ENCODE results near the gene MAP4K4.
A peak's percentile ranks its signal among the peaks of the same experiment; 100 is the strongest.

Gene MAP4K4

DNA sequence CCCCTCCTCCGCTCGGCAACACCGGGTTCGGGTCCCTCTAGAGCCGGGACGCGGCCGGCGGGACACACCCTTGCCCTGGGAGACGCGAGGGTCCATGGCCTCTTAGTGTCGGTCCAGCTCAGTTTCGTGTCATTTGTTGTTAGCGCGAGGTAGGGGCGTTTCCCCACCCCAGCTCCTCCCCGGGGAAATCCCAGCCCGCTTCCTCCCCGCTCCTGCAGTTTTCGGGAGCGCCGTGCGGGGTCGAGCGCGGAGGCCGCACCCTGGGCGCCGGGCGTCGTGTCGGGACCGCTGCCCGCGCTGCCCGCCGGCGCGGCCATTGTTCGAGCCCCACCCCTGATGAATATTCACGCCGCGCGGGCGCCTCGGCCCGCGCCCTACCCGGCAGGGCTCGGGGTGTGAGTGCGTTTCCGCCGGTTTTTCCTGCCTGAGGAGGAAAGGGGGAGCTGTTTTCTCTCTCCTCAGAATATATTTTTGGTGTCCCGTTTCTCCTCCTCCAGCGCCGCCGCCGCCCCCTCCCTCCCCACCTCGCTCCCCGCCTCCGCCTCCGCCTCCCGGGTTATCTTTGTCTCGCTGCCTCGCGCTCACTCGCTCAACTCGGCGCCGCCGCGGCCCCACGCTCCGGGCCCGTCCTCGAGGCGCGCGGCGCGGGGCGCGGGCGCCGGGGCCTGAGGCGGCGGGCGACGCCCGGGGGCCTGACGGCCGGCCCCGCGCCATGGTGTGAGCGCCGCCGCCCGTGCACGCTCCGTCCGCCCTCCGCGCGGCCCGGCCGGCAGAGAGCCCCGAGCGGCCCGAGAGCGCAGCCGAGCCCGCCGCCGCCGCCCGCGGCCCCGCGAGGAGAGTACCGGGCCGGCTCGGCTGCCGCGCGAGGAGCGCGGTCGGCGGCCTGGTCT lies at the start of gene MAP4K4:
Gene MAP4K4 (plus strand): TSS at position 584 of the 890 bp plus-strand sequence. CDS start 374 bp downstream, outside the sequence.
- DNase-seq, result peak; percentile 94

DNA sequence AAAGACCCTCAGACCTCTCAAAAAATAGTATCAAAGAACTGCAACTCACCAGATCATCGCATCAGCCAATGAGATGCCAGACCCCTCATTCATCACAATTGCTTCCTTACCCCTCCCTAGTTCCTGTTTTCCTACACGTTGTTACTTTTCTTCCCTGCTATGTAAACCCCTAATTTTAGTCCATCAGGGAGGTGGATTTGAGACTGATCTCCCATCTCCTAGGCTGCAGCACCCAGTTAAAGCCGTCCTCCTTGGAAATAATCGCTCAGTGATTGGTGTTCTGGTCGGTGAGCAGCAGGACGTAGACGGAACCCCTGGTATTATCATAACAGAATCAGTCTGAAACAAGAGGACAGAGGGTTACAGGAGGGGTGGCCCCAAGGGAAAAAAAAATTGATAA lies 44.0 kb upstream of the MAP4K4 start:
- DNase-seq, result no peak

DNA sequence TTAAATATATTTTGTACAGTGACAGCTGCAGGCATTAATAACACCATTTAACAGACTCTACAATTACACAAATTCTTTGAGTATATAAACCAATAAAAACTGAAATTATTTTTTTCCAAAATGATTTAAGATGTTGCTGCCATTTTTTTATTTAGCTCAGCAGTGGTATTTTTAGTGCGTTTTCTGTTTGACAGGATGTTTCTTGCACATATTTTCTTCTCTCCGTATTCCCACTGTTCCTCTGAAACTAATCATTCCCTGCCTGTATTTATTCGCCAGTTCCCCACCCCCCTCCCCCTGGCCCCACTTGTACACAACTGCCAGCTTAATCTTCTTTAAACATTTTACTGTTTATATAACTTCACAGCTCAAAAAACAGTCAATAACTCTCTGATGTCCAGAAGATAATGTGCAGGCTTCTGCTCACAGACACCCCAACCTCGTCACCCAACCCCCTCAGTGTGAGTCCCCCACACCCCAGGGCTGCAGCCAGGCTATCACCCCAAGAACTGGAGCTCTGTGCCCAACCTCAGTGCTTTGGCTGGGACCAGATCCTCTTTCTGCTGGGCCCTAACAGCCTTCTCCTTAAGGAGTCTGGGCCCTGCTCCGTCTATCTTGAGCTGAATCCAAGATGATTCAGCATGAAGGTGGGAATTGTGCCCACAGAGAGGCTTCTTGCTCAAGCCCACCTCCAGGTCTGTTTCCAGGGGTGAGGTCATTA lies 41.6 kb upstream of the MAP4K4 start:
- no peak for DNase-seq

DNA sequence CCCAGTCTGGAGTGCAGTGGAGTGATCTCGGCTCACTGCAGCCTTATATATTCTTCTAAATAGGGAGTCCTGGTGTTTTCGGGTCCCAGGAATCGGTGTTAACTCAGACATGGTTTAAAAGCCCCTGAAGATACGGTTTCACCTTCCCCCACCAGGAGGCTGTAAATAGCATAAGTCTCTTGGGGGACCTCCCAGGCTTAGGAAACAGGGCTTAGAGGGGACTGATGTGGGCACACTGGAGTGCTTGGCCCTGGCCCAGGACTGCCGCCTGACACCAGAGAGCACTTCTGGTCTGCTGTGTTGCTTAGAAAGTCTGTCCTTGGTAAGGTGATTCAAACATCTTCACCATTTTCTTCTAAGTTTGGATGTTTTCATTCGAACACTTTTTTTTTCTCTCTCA lies 39.7 kb upstream of the MAP4K4 start:
- DNase-seq, result peak; percentile 11

DNA sequence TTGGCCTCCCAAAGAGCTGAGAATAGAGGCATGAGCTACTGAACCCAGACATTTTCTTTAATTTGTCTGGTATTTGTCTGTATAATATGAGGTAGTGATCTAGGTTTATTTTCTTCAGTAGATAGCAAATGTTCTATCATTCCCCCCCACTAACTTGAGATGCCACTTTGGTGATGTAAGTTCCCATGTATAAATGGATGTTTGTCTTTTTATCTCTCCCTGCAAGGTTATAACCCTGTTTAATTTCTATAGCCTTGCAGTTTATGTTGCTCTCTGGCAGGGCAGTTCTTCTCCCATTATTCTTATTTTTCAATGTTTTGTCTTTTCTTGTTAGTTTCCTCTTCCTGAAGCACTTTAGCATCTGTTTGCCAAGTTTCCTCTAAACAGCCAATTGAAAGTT lies 39.1 kb upstream of the MAP4K4 start:
- no peak for DNase-seq

DNA sequence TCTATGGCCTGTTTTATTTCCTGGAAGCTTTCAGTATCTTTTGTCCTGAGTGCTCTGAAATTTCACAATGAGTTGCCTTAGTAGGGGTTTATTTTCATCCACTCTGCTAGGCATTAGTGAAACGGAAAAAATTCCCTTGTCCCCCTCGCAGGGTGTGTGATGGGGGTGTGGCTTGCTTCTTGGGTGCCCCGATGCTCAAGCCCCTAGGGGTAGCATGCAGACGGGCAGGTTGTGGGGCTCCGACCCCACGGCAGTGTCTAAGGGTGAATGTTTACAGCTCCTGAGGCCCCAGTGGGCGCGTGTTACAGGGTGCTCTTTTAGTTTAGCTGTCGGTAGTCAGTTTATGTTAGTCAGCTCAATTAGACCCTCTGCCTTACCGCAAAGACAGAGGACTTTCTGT lies 32.2 kb upstream of the MAP4K4 start:
- no peak for DNase-seq

DNA sequence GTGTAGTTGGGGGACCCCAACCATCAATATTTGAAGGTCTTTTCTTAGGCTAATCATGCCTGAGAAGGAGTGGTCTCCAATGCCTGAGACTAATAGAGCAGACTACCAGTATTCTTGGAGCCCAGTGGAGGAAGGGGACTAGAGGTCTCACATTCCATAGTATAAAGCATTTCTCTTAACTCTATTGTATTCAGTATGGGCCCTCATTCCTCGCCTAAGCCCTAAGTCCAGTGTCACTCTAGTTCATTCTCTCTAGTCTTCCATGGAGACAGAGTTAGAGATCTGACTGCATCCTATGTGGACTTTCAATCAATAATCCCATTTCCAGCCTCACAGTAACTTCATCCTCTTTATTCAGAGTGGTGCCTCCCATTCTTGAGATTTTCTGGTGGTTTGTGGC lies 29.7 kb upstream of the MAP4K4 start:
- DNase-seq, result no peak

DNA sequence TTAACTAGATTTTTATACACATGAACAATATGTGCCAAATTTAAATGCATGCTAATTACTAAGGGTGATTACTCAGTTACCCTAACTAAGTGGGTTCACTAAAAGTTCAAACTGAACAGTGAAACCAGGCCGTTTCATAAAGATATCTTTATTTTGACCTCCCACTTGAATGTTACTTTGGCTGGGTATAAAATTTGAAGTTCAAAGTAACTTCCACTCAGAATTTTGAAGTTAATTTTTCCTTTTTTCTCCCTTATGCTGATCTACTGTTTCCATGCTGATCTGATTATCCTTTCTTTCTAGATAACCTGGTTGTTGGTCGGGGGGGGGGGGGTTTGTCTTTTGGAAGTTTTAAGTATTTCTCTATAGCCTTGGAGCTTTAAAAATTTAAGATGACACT lies 25.5 kb upstream of the MAP4K4 start:
- DNase-seq, result no peak

DNA sequence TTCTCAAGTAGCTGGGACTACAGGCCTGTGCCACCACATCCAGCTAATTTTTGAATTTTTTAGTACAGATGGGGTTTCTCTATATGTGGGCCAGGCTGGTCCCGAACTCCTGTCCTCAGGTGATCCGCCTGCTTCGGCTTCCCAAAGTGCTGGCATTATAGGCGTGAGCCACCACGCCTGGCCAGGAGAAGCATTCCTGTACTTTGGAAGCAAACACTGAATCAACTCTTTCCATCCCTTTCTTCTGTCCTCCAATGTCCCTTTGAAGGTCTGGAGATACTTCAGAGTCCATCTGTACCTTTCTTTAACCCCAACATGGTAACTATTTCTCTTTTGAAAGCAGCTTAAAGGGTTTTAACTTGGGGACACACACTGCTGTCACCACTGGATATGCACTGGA lies 23.6 kb upstream of the MAP4K4 start:
- DNase-seq, result no peak

DNA sequence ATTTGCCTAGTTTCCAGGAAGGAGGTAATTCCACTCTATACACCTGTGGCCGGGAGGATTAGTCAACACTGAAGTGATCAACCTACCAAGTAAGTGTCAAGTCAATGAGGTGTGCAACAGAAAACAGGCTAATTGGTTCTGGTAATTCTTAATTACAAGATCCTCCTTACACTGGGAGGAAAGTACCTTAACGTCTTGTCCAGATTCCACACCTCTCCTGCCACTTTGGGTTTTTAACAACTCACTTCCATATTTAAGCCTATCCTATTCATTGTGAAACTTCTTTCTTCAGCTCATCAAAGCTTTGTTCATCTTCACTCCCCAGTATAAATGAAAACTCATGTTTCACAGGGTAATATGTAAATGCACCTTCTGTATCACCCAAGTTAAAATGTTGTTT lies 22.0 kb upstream of the MAP4K4 start:
- DNase-seq, result no peak

DNA sequence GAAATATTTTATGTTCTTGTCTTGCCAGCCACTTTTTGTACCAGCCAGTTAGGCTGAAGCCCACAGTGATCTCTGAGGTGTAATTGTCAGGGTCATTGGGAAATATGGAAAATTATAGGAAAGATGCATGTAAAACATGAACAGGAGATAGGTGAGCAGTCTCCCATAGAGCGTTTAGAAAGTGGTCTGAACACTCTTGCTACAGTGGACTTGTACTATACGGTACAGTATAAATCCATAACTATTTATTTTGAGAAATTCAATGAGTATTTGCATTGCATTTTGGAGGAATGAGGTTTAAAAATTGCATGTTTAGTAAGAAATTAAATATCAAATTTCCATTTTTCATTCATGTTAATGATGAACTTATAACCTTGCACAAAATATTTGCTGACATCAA lies 20.8 kb upstream of the MAP4K4 start:
- no peak for DNase-seq

DNA sequence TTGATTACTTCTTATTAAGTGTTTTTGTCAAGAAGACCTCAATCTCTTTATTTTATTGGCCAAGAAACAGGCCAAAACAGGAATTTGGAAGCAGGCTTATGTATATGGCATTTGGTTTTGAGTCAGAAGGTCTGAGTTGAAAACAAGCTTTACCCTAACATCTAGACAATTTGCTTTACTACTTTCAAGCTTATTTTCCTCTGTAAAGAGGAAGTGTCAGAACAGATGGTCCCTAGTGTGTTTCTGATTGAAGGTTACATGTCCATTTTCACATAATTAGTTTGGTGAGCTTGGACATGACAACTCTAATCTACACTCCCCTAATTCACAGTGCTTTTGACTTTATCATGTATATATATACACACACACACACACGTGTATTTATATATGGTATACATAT lies 19.8 kb upstream of the MAP4K4 start:
- DNase-seq, result peak; percentile 54

DNA sequence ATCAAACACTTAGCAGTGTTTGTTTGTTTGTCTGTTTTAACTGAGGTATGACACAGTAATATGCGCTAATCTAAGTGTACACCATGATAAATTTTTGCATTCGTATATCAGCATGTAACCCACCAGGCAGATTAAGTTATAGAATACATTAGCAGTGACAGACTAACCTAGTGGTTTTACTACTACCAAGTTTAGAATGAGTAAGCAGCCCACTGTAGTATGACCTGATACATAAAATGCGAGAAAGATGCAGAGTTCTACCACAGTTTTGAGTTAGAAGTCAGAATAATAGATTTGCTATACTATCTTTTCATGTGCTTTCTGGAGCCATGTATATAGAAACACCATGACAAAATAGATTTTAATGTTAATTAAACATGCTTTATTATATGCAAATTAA lies 19.1 kb upstream of the MAP4K4 start:
- DNase-seq, result no peak

DNA sequence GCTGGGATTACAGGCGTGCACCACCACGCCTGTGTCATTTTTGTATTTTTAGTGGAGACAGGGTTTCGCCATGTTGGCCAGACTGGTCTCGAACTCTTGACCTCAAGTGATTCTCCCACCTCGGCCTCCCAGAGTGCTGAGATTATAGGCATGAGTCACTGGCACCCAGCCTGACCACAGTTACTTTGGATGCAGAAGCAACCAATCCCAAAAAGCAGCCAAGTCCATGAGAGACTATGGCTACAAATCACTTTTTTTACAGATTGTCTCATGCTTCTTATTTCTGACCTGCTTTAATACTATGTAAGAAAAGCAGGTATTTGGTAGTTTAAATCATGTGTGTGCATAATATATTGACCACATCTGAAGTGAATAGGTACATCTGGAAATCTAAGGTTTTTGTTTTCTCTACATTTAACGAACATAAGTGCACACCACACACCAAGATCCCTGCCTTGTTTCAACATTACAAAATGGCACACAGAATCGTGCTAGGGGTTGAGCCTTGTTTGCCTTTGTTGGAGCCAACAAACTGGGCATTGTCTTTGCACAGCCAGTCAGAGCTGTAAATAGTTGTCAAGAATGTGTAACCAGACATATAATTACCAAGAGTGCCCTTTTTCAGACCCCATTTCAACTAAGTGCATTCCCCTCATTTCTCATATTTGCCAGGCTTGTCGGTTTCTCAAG lies 18.3 kb upstream of the MAP4K4 start:
- no peak for DNase-seq

DNA sequence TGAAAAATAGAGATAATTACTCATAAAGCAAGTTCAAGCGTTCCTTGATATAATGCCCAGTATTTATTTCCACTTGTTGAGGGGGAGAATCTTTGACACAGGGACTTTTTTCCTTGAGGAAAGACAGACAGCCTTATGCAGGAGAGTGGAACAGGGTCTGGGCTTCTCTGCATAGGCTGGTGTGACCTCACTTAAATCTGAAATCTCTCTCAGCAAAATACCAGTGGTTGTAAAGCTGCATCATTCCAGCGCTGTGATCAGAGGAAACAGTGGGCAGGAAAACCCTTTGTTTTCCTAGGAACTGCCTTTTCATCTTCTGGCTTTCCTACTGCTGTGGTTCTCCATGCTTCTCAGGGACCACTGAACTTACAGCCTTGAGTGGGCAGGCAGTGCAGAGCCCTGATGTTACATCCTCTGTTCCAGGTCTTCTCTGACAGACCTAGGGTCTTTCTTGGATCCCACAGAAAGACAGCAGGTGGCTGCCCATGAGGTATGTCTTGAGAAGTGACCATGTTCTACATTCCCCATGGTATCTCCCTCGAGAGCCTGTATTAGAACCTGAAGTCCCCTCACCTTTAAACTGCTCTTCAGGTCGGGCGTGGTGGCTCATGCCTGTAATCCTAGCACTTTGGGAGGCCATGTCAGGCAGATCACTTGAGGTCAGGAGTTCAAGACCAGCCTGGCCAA lies 17.6 kb upstream of the MAP4K4 start:
- DNase-seq, result no peak

DNA sequence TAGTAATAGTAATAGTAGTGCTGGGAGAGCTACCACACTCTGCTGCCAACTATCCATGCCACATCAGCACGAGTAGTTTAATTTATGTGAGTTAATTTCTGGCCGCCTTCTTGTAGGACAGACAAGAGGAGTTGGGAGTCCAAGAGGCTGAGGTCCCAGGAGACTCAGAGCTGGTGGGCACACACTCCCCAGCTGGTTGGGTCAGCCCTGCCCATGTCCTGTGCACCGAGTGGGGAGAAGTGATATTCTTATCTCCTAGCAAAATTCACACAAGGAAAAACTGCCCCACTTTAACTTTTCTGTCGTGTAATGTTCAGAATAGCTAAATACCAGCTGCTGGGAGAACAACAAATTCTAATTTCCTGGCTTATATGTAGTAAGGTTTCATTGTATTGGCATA lies 15.2 kb upstream of the MAP4K4 start:
- DNase-seq, result peak; percentile 87

DNA sequence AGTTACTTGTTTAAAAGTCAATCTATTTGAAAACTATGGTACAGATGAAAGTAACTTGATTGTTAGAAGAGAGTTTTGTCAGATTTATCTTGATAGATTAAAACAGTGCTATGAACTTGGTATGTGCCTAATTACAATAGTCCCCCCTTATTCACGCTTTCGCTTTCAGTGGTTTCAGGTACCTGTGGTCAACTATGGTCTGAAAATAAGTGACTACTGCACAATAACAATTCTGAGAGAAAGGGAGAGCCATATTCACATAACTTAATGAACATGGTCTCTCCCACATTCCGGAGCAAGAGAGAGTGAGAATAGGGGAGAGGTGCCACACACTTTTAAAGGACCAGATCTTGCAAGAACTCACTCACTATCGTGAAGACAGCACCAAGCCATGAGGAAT lies 13.2 kb upstream of the MAP4K4 start:
- no peak for DNase-seq

DNA sequence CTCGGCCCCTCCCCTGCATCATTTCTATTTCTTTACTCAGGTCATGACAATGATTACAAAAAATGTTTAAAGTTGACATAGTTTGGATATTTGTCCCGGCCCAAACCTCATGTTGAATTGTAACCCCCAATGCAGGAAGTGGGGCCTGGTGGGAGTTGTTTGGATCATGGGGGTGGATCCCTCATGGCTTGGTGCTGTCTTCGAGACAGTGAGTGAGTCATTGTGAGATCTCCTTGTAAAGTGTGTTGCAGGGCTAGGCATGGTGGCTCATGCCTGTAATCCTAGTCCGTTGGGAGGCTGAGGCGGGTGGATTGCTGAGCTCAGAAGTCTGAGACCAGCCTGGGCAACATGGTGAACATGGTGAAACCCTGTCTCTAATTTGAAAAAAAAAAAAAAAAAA lies 9.2 kb upstream of the MAP4K4 start:
- DNase-seq, result no peak

DNA sequence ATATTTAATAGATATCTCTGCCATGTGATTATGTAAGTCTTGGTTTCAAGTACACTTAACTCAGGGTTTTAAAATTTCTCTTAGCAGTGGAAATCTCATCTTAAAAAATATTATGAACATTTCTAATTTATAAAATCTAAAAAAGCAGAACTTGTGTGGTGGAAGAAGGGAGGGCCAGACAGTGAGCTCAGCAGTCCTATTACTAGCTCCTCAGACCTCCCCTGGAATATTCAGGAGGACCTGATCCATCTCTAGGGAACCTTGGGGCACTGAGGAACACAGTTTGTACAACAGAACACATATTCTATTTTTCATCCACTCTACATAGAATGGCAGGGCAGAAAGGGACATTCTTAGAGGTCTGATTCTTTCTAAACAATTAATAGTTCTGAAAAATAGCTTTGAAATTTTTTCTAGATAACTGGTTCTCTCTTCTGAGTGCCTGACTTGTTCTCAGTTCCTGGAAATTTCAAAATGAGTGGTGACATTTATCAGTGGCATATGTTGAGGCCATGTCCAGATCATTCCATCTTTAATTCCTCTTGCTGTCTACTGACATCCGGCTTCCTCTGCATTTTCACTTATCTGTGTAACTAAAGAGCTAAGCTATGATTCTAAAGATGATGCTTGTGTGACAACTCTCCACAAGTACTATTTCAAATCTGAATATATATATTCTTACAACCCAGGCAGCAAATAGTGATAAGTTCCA lies 8.2 kb upstream of the MAP4K4 start:
- peak; percentile 84 for DNase-seq

DNA sequence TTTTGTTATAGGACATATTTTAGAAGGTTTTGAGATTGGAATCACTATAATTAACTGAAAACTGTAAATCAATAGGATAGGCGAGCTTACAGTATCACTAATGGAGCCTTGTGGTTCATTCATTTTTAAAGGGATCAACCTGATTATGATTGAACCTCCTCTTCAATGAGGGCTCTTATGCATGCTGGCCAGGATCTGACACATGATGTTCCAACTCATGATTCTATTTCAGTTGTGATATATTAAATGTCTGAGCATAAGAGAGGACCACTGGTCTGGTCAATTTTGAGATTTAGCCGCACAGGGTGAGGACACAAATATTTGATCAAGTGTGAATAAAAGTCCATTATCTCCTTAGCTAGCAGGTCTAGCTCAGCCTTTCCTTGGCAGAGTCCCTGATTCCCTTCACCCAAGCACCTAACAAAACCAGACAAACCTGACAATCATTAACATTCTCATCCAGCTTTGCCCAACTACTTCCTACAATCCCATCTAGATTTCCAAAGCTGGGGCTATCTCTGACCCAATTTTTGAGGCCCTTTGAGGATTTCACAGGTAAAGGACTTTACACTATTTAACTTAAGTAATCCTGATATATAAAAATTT lies 6.9 kb upstream of the MAP4K4 start:
- no peak for DNase-seq

DNA sequence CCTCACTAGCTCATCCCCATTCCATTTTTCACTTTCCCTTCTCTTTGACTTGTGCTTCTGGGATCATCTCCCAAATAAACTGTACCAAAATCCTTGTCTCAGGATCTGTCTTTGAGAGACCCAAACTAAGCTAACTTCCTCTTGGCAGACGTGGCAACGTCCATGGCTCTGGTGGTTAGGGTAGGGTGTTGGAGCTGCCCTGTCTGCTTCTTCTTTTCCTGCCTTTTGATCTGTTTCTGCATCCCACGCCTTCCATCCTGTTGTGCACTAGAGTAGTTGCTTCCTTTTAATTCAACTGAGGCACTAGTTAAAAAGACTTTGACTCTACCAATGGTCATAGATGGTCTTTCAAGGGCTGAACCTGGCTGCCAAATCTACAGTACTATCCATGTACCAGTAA lies 5.5 kb upstream of the MAP4K4 start:
- DNase-seq, result peak; percentile 47

DNA sequence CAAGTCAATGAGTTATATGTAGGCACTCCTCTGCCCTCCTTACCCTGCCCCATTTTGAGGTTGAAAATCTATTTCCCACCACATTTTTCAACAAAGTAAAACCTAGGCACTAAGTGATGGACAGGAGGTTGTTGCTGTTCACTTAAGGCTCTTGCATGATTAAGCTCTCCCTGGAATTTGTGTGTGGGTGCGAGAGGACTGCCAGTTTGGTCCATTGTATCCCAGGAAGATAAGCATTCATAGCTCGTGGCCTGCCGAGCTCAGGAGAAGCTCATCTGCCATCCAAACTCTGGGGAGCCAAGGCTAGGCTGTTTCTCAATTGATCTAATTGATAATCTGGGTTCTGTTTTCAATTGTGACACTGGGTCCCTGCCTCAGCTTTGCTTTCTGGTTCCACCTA lies 4.7 kb upstream of the MAP4K4 start:
- no peak for DNase-seq
